Measurements from ENCODE around the gene NHSL1.

NHSL1 gene

DNA sequence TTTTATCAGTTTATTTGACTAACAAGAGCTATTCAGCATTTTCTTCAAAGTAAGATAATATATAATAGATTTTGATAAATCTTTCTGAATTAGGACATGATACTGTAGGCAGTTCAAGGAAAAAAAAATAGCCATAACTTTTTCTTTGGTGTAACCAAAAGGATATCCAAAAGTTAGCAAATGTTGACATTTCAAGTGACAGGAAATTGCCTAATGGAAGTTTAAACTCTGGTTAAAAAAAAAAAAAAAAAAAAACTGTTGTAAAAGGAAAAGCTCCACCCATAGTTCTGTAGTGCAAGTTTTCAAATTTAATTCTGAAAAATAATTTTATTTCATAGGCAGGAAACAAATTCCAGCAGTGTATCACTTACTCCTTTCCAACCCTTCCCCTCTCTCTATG is 76.4 kb downstream of the NHSL1 start:
- H3K27ac ChIP-seq (ENCODE audit: low read depth, low read length), result no peak overlapping the region
- H3K9ac ChIP-seq (ENCODE audit: low read depth in 1 of 2, low read length in 2 of 2), result no peak overlapping the region
- no peaks in the 10 kb centered on the region for H3K9me3 ChIP-seq (ENCODE audit: control insufficient read depth in 1 of 2, low read length in 2 of 2)

DNA sequence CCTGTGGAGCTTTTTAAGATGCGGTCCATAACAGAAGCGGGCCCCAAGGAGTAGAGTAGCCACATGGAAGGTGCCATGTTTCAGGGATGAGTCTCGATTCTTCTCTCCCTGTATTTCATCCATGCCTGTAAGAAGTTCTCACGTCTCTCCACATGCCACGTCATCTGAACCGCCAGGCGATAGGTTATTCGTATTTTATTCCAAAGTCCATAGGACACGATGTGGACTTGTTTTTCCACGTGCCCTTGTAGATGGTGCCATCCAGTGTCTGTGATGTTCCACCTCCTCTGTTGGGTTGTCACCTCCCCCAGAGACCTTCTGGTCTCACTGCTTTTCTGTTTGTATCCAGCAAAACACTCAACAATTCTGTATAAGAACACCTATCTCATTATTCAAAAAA is 77.7 kb downstream of the NHSL1 start:
- no peaks in the 10 kb centered on the region for H3K27me3 ChIP-seq (ENCODE audit: control insufficient read depth in 1 of 2, insufficient read depth in 2 of 2, low read length in 2 of 2)
- no peak overlapping the region for H3K9ac ChIP-seq (ENCODE audit: low read depth in 1 of 2, low read length in 2 of 2)
- no peaks in the 10 kb centered on the region for H3K4me1 ChIP-seq (ENCODE audit: control insufficient read depth in 1 of 2, insufficient read depth in 2 of 2, low read length in 2 of 2)
- H3K27ac ChIP-seq (ENCODE audit: low read depth, low read length), result no peak overlapping the region
- H3K36me3 ChIP-seq (ENCODE audit: control insufficient read depth in 1 of 2, insufficient read depth in 2 of 2, low read length in 2 of 2), result peaks cover 16 to 57% of the 10 kb centered on the region in 2 donors
- H3K4me3 ChIP-seq (ENCODE audit: low read depth in 1 of 2, low read length in 2 of 2), result no peak overlapping the region
- H3K9me3 ChIP-seq (ENCODE audit: control insufficient read depth in 1 of 2, low read length in 2 of 2), result no peaks in the 10 kb centered on the region

More for the DNA sequence above, 76.4 kb downstream of the NHSL1 start:
- no peak overlapping the region for H3K4me3 ChIP-seq (ENCODE audit: low read depth in 1 of 2, low read length in 2 of 2)
- H3K36me3 ChIP-seq (ENCODE audit: control insufficient read depth in 1 of 2, insufficient read depth in 2 of 2, low read length in 2 of 2), result peaks cover 18 to 66% of the 10 kb centered on the region in 2 donors
- H3K27me3 ChIP-seq (ENCODE audit: control insufficient read depth in 1 of 2, insufficient read depth in 2 of 2, low read length in 2 of 2), result no peaks in the 10 kb centered on the region
- H3K4me1 ChIP-seq (ENCODE audit: control insufficient read depth in 1 of 2, insufficient read depth in 2 of 2, low read length in 2 of 2), result no peaks in the 10 kb centered on the region

DNA sequence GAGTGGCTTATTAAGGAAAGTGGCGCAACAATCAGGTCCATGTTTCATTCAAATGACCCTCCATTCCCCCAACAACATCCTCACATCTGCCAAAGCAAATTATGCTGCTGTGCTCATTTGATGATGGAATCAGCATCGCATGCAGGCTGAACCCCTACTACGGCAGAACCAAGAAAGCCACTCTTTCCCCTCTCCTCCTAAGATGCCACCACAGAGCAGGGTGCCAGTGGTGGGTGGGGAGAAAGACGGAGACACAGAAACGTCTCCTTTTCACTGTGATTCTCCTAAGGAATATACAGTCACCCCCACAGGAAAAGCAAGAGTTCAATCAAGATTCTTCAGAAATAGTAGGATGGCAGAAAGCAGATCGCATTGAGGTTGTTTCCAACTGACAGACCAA is 78.2 kb downstream of the NHSL1 start:
- Histone ChIP-seq H3K27me3 (ENCODE audit: control insufficient read depth in 1 of 2, insufficient read depth in 2 of 2, low read length in 2 of 2) (no peaks in the 10 kb centered on the region), H3K4me3 (ENCODE audit: low read depth in 1 of 2, low read length in 2 of 2) (no peak overlapping the region), H3K27ac (ENCODE audit: low read depth, low read length) (no peak overlapping the region), H3K4me1 (ENCODE audit: control insufficient read depth in 1 of 2, insufficient read depth in 2 of 2, low read length in 2 of 2) (no peaks in the 10 kb centered on the region), H3K9ac (ENCODE audit: low read depth in 1 of 2, low read length in 2 of 2) (no peak overlapping the region), H3K36me3 (ENCODE audit: control insufficient read depth in 1 of 2, insufficient read depth in 2 of 2, low read length in 2 of 2) (peaks cover 11 to 52% of the 10 kb centered on the region in 2 donors), H3K9me3 (ENCODE audit: control insufficient read depth in 1 of 2, low read length in 2 of 2) (no peaks in the 10 kb centered on the region)

DNA sequence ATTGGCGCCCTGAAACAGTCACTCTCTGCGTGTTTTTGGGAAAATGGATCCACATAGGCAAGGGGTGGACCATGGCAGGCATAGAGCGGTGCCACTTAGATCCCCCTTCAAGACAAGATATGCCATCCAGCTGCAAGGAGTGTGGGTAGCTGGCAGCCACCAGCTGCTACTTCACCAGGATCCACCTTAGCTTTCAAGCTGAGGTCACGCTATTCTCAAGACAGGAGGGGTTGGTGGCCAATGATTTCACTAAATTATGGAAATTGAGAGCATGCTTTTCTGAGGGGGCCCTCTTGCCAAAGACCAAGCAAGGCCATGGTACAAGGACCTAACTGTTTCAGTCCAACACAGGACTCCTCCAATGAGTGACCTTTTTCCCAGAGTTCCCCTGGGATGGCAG is 78.9 kb downstream of the NHSL1 start:
- no peaks in the 10 kb centered on the region for H3K9me3 ChIP-seq (ENCODE audit: control insufficient read depth in 1 of 2, low read length in 2 of 2)
- no peak overlapping the region for H3K4me3 ChIP-seq (ENCODE audit: low read depth in 1 of 2, low read length in 2 of 2)
- H3K36me3 ChIP-seq (ENCODE audit: control insufficient read depth in 1 of 2, insufficient read depth in 2 of 2, low read length in 2 of 2), result peaks cover 9 to 49% of the 10 kb centered on the region in 2 donors
- no peak overlapping the region for H3K27ac ChIP-seq (ENCODE audit: low read depth, low read length)
- no peaks in the 10 kb centered on the region for H3K4me1 ChIP-seq (ENCODE audit: control insufficient read depth in 1 of 2, insufficient read depth in 2 of 2, low read length in 2 of 2)
- no peak overlapping the region for H3K9ac ChIP-seq (ENCODE audit: low read depth in 1 of 2, low read length in 2 of 2)
- H3K27me3 ChIP-seq (ENCODE audit: control insufficient read depth in 1 of 2, insufficient read depth in 2 of 2, low read length in 2 of 2), result no peaks in the 10 kb centered on the region

DNA sequence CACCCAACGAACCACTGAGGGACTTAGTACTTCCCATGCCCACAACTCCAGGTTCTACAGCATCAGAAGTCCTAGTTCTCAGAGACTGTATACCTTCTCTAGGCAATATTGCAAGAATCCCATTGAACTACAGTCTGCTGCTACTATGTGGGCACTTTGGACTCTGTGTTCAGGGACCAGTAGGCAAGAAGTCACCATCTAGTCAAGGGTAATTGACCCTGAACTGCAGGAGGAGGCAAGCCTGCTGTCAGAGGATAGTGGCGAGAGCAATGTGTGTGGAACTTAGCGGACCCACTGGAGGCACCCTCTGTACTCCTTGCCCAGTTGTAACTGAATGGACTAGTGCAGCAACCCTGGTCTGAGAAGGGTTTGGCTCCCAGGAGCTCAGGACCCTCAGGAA is 79.5 kb downstream of the NHSL1 start:
- H3K36me3 ChIP-seq (ENCODE audit: control insufficient read depth in 1 of 2, insufficient read depth in 2 of 2, low read length in 2 of 2), result peaks cover 9 to 47% of the 10 kb centered on the region in 2 donors
- H3K9me3 ChIP-seq (ENCODE audit: control insufficient read depth in 1 of 2, low read length in 2 of 2), result no peaks in the 10 kb centered on the region
- H3K9ac ChIP-seq (ENCODE audit: low read depth in 1 of 2, low read length in 2 of 2), result no peak overlapping the region
- H3K4me3 ChIP-seq (ENCODE audit: low read depth in 1 of 2, low read length in 2 of 2), result no peak overlapping the region
- no peaks in the 10 kb centered on the region for H3K4me1 ChIP-seq (ENCODE audit: control insufficient read depth in 1 of 2, insufficient read depth in 2 of 2, low read length in 2 of 2)
- H3K27ac ChIP-seq (ENCODE audit: low read depth, low read length), result no peak overlapping the region
- no peaks in the 10 kb centered on the region for H3K27me3 ChIP-seq (ENCODE audit: control insufficient read depth in 1 of 2, insufficient read depth in 2 of 2, low read length in 2 of 2)

DNA sequence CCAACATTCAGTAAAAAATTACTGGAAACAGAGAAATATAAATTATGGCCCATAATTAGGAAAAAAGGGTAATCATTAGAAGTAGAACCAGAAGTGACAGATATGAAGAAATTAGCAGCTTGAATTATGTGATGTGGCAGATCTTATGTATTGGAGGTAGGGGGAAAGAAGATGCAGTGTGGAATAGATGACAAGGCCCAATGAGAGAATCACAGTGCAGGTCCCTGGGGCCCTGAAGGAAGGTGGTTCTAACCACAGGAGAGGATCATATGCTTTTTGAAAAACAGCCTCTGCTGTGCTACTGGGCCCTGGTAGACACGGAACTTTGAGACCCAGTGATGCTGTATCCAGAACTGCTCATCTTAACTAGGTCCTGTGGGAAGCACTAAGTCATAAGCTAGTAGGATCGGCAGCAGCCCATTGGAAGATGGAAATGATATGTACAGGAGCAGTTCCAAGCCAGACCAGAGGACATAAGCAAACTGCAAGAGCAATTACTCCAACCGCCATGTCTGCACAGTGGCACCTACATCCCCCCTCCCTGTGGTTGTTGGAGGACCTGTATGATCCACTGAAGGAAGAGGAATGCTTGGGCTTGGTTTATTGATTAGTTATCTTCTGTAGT is 81.1 kb downstream of the NHSL1 start:
- no peaks in the 10 kb centered on the region for H3K4me1 ChIP-seq (ENCODE audit: control insufficient read depth in 1 of 2, insufficient read depth in 2 of 2, low read length in 2 of 2)
- no peak overlapping the region for H3K9ac ChIP-seq (ENCODE audit: low read depth in 1 of 2, low read length in 2 of 2)
- peaks cover 9 to 46% of the 10 kb centered on the region in 2 donors for H3K36me3 ChIP-seq (ENCODE audit: control insufficient read depth in 1 of 2, insufficient read depth in 2 of 2, low read length in 2 of 2)
- no peak overlapping the region for H3K4me3 ChIP-seq (ENCODE audit: low read depth in 1 of 2, low read length in 2 of 2)
- H3K27me3 ChIP-seq (ENCODE audit: control insufficient read depth in 1 of 2, insufficient read depth in 2 of 2, low read length in 2 of 2), result no peaks in the 10 kb centered on the region
- H3K9me3 ChIP-seq (ENCODE audit: control insufficient read depth in 1 of 2, low read length in 2 of 2), result no peaks in the 10 kb centered on the region
- H3K27ac ChIP-seq (ENCODE audit: low read depth, low read length), result no peak overlapping the region

DNA sequence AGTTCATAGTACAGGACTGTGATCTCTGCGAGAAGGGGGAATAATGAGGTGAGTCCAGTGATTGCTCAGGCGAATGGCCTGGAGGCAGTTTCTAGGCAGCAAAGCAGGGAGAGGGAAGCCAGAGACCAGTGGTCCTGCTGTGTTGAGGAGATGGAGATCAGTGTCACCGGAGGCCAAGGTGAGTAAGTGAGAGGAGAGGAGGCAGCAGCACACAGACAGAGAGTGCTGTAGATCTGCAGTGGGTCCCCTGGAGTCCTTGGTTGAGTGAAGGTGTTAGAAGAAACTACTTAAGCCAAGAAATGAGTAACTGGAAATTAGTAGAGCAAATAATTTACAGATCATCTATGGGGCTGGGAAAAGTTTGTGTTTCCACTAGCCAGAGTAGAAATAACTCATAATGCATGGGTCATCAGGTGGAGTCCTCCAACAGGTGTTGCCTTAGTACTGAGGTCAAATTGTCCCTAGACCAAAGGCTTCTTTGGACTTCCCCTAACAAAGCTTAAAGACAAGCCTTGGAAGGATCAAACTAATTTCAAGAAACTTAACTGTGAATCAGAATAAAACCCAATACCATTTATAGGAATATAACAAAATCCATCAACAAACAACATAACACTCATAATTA is 81.7 kb downstream of the NHSL1 start:
- Histone ChIP-seq H3K4me3 (ENCODE audit: low read depth in 1 of 2, low read length in 2 of 2) (no peak overlapping the region), H3K36me3 (ENCODE audit: control insufficient read depth in 1 of 2, insufficient read depth in 2 of 2, low read length in 2 of 2) (peaks cover 14 to 51% of the 10 kb centered on the region in 2 donors), H3K27me3 (ENCODE audit: control insufficient read depth in 1 of 2, insufficient read depth in 2 of 2, low read length in 2 of 2) (no peaks in the 10 kb centered on the region), H3K9me3 (ENCODE audit: control insufficient read depth in 1 of 2, low read length in 2 of 2) (no peaks in the 10 kb centered on the region), H3K9ac (ENCODE audit: low read depth in 1 of 2, low read length in 2 of 2) (no peak overlapping the region), H3K4me1 (ENCODE audit: control insufficient read depth in 1 of 2, insufficient read depth in 2 of 2, low read length in 2 of 2) (no peaks in the 10 kb centered on the region), H3K27ac (ENCODE audit: low read depth, low read length) (no peak overlapping the region)

DNA sequence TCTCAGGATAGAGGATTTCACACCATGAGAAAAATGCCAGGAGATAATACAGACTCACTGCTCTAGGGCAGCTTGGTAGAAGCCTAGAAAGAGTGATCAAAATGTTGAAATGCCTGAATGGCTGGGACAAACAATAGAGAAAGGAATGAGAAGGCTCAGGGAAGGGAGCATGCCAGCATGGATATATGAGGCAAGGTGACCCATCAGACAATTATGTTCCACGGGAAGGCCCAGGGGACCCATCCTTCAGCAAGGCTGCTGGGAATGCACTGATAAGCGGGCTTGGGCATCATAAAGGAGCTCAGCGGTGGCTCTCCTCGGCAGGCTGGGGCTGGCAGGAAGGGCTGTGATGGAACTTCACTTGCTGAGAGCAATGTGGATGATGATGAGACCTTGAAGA is 83.1 kb downstream of the NHSL1 start:
- no peak overlapping the region for H3K27ac ChIP-seq (ENCODE audit: low read depth, low read length)
- no peaks in the 10 kb centered on the region for H3K27me3 ChIP-seq (ENCODE audit: control insufficient read depth in 1 of 2, insufficient read depth in 2 of 2, low read length in 2 of 2)
- H3K9ac ChIP-seq (ENCODE audit: low read depth in 1 of 2, low read length in 2 of 2), result no peak overlapping the region
- H3K36me3 ChIP-seq (ENCODE audit: control insufficient read depth in 1 of 2, insufficient read depth in 2 of 2, low read length in 2 of 2), result peaks cover 18 to 53% of the 10 kb centered on the region in 2 donors
- H3K9me3 ChIP-seq (ENCODE audit: control insufficient read depth in 1 of 2, low read length in 2 of 2), result no peaks in the 10 kb centered on the region
- no peaks in the 10 kb centered on the region for H3K4me1 ChIP-seq (ENCODE audit: control insufficient read depth in 1 of 2, insufficient read depth in 2 of 2, low read length in 2 of 2)
- H3K4me3 ChIP-seq (ENCODE audit: low read depth in 1 of 2, low read length in 2 of 2), result no peak overlapping the region

DNA sequence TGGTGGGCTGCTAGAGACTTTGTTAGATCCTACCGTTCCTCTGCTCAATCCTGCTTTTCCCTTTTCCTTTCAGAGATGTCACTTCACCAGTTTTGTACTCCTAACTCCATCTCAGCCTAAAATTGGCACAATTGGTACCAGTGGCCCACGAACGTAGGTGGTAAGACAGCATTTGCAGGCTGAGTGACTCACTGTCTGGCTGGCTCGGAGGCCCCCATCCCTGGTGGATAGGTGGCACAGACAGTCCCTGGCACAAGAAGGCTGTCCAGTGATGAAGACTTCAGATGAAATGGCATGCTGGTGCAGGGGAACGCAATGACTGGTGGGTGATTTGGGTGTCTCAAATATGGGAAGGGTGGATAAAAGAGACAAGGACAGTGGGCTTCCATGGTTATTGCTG is 84.2 kb downstream of the NHSL1 start:
- Histone ChIP-seq H3K27ac (ENCODE audit: low read depth, low read length) (no peak overlapping the region), H3K36me3 (ENCODE audit: control insufficient read depth in 1 of 2, insufficient read depth in 2 of 2, low read length in 2 of 2) (peaks cover 25 to 49% of the 10 kb centered on the region in 2 donors), H3K9me3 (ENCODE audit: control insufficient read depth in 1 of 2, low read length in 2 of 2) (no peaks in the 10 kb centered on the region), H3K4me3 (ENCODE audit: low read depth in 1 of 2, low read length in 2 of 2) (no peak overlapping the region), H3K27me3 (ENCODE audit: control insufficient read depth in 1 of 2, insufficient read depth in 2 of 2, low read length in 2 of 2) (no peaks in the 10 kb centered on the region), H3K4me1 (ENCODE audit: control insufficient read depth in 1 of 2, insufficient read depth in 2 of 2, low read length in 2 of 2) (no peaks in the 10 kb centered on the region), H3K9ac (ENCODE audit: low read depth in 1 of 2, low read length in 2 of 2) (no peak overlapping the region)

DNA sequence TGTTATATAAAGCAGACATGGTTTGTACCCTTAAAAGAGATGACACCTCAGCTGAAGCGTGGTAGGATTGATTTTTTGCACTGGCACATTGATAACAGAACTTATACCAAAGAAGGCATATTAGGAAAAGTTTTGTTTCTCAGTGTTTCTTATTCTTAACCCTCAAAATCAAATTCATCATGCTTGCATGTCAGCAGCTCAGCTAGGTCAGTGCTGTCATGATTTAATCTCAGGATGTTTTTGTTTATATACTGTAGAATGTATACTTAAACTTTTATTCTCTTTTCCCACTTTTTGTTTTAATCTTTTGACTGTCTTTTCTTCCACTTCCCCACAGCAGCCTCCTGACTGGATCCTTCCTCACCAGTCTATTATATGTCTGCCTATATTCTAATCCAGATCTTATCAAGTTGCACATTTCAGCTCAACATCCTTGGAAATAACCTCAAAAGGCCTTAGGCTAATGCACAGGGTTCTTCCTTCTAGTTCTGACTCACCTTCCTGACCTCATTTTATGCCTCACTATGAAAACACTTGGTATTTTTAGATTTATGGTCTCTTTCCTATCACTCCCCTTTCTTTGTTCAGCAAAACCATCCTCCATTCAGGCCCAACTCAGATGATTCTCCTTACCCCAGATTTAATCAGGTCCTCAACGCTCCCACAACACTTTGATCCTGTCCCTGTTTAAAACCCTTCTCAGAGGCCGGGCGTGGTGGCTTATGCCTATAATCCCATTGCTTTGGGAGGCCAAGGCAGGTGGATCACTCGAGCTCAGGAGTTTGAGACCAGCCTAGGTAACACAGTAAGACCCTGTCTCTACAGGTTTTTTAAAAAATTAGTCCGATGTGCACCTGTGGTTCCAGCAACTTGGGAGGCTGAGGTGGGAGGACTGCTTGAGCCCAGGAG is 88.1 kb downstream of the NHSL1 start:
- Histone ChIP-seq H3K36me3 (ENCODE audit: control insufficient read depth in 1 of 2, insufficient read depth in 2 of 2, low read length in 2 of 2) (peaks cover 47 to 73% of the 10 kb centered on the region in 2 donors), H3K9ac (ENCODE audit: low read depth in 1 of 2, low read length in 2 of 2) (no peak overlapping the region), H3K27ac (ENCODE audit: low read depth, low read length) (no peak overlapping the region), H3K4me1 (ENCODE audit: control insufficient read depth in 1 of 2, insufficient read depth in 2 of 2, low read length in 2 of 2) (no peaks in the 10 kb centered on the region), H3K4me3 (ENCODE audit: low read depth in 1 of 2, low read length in 2 of 2) (no peak overlapping the region), H3K9me3 (ENCODE audit: control insufficient read depth in 1 of 2, low read length in 2 of 2) (no peaks in the 10 kb centered on the region), H3K27me3 (ENCODE audit: control insufficient read depth in 1 of 2, insufficient read depth in 2 of 2, low read length in 2 of 2) (no peaks in the 10 kb centered on the region)

All from duodenal mucosa (tissue), 2 donors.